ENCODE data around the gene KIAA1549. TPM values are rescaled to one million over a fixed set of nuclear protein-coding genes. Genes with fewer than 3 reads are reported as not detected.

Gene KIAA1549
- total RNA-seq, 4 donors from 2014 or later: 1.6 to 5.0 (median 3.3) TPM

DNA sequence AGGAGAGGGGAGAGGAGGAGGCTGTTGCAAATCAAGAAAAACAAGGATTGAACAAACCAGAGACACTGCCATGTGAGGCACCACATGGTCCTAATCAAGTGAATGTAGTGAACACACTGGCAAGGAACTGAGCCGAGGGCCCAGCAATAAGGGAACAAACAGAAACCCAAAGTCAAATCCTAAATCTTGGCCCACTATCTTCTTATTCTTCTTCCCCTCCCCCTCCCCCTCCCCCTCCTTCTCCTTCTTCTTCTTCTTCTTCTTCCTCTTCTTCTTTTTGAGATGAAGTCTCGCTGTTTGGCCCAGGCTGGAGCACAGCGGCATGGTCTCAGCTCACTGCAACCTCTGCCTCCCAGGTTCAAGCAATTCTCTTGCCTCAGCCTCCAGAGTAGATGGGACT, 24.0 kb downstream of the KIAA1549 start:
- no peaks in the 10 kb centered on the region for H3K27me3 ChIP-seq
- no peaks in the 10 kb centered on the region for H3K9me3 ChIP-seq
- no peak for TF ChIP-seq POLR2A (IDR thresholded peaks at IDR 0.05)
- no peak for TF ChIP-seq CTCF (IDR thresholded peaks at IDR 0.05)
- no peak for DNase-seq
- H3K4me1 ChIP-seq: peaks cover 0 to 9% (median 0%) of the 10 kb centered on the region in 4 donors
- H3K36me3 ChIP-seq: no peaks in the 10 kb centered on the region
- H3K4me3 ChIP-seq: no peak overlapping the region
- no peak overlapping the region for H3K27ac ChIP-seq

- H3K27me3 ChIP-seq: no peaks in the 10 kb centered on the region
- no peak for DNase-seq
- H3K27ac ChIP-seq: no peak overlapping the region
- no peaks in the 10 kb centered on the region for H3K4me1 ChIP-seq
- no peak for TF ChIP-seq CTCF (IDR thresholded peaks at IDR 0.05)
- no peak for TF ChIP-seq POLR2A (IDR thresholded peaks at IDR 0.05)
- H3K36me3 ChIP-seq: no peaks in the 10 kb centered on the region
- H3K4me3 ChIP-seq: no peak overlapping the region
- no peaks in the 10 kb centered on the region for H3K9me3 ChIP-seq
These were observed 26.4 kb downstream of the KIAA1549 start for GRCh38 chr7:138954545-138955475.

GRCh38 chr7:138952791-138953190, 28.4 kb downstream of the KIAA1549 start:
- H3K4me3 ChIP-seq: no peak overlapping the region
- no peak for DNase-seq
- H3K27me3 ChIP-seq: no peaks in the 10 kb centered on the region
- no peaks in the 10 kb centered on the region for H3K9me3 ChIP-seq
- no peak overlapping the region for H3K27ac ChIP-seq
- TF ChIP-seq CTCF (IDR thresholded peaks at IDR 0.05) (no peak), POLR2A (IDR thresholded peaks at IDR 0.05) (no peak)
- no peaks in the 10 kb centered on the region for H3K36me3 ChIP-seq
- H3K4me1 ChIP-seq: no peaks in the 10 kb centered on the region

DNA sequence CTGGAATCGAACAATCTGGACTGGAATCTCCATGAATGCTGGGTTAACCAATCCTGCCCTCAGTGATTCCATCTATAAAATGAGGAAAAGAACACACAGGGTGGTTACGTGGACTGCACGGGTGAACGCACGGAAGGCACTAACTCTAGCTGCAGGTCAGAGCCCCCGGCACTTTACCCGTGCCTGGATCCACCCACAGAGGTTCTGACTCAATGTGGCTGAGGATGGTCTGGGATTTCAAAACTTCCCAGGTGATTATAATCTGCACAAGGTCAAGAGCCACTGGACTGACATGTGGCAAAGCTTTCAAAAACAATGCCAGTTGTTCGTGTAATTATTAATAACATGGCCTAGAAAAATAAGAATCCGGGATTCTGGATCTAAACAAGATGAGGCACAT, 29.2 kb downstream of the KIAA1549 start:
- Histone ChIP-seq H3K9me3 (no peaks in the 10 kb centered on the region), H3K4me3 (no peak overlapping the region), H3K36me3 (no peaks in the 10 kb centered on the region), H3K4me1 (no peaks in the 10 kb centered on the region), H3K27ac (no peak overlapping the region), H3K27me3 (no peaks in the 10 kb centered on the region)
- DNase-seq: no peak
- TF ChIP-seq CTCF (IDR thresholded peaks at IDR 0.05) (no peak), POLR2A (IDR thresholded peaks at IDR 0.05) (no peak)

DNA sequence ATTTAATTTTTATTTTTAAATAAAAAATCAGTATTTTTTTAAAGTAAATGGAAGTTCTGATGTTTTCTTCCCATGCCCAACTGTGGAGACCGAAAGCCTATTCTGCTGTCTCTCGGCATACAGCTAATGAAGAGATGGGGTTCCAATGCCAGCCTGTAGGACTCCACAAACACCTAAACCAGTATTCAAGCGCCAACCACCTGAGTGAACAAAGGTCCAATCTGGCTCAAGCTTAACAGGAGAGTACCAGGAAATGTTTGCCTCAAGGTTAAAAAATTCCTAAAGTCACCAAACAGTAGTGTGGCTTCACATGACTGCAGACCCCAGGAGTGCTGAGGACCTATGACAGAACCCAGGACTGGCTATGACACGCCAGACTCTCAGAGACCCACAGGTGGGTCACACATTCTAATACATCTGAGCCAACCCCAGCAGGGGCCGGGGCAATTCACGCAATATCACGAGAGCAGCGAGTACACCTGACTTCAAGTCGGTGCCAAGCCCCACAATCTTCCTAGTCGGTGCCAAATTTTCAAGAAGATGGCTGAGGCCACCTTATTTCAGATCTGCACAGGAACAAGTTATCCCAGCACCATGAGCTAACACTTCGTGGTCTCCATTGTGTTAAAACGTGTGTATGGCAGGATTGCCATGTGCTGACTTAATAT, 31.6 kb downstream of the KIAA1549 start:
- no peak overlapping the region for H3K4me3 ChIP-seq
- no peaks in the 10 kb centered on the region for H3K4me1 ChIP-seq
- no peaks in the 10 kb centered on the region for H3K36me3 ChIP-seq
- TF ChIP-seq CTCF (IDR thresholded peaks at IDR 0.05) (no peak), POLR2A (IDR thresholded peaks at IDR 0.05) (no peak)
- H3K9me3 ChIP-seq: no peaks in the 10 kb centered on the region
- H3K27ac ChIP-seq: no peak overlapping the region
- no peak for DNase-seq
- no peaks in the 10 kb centered on the region for H3K27me3 ChIP-seq

All from Peyer's patch (tissue), 4 donors.